WTC11 (cell line): ENCODE results near the gene COX19. TPM values are rescaled to one million over a fixed set of nuclear protein-coding genes. Genes with fewer than 3 reads are reported as not detected.
A peak's percentile ranks its signal among the peaks of the same experiment; 100 is the strongest.

Experiments used
- ATAC-seq: fragments of 200-7000 bp; cut with Tn5 transposase; 2 replicates; pipeline ENCODE4 v1.10.0; 2021; ENCODE audit warnings: mild to moderate bottlenecking, moderate library complexity
- CTCF ChIA-PET: fragments of 300-600 bp; sonication (Branson Sonifier 250); formaldehyde crosslinking; loops from one replicate; lab custom pipeline; 2021; ENCODE audit warnings: antibody characterized with exemption; lab: Charles Lee
- POLR2A ChIA-PET: fragments of 350-600 bp; sonication (Branson Sonifier 250); formaldehyde crosslinking; loops from one replicate; lab custom pipeline; 2021; ENCODE audit warnings: antibody characterized with exemption; lab: Charles Lee
- DNase-seq: peaks from one replicate; pipeline ENCODE4 v3.0.0; 2021; ENCODE audit warnings: low spot score
- H3K27ac Mint-ChIP-seq: 2 replicates; pipeline ENCODE4 v1.8.0; 2021; ENCODE audit warnings: mixed read lengths
- H3K27me3 Mint-ChIP-seq: 2 replicates; pipeline ENCODE4 v1.8.0; 2021; ENCODE audit warnings: low read depth, mild to moderate bottlenecking, moderate library complexity, mixed read lengths
- H3K36me3 Mint-ChIP-seq: 2 replicates; pipeline ENCODE4 v1.8.0; 2021; ENCODE audit warnings: mixed read lengths
- H3K4me1 Mint-ChIP-seq: 2 replicates; pipeline ENCODE4 v1.8.0; 2022; ENCODE audit warnings: mixed read lengths
- H3K4me3 Mint-ChIP-seq: 2 replicates; pipeline ENCODE4 v1.8.0; 2021; ENCODE audit warnings: mild to moderate bottlenecking, moderate library complexity, mixed read lengths
- H3K9me3 Mint-ChIP-seq: 2 replicates; pipeline ENCODE4 v1.8.0; 2021; ENCODE audit warnings: mixed read lengths
- E2F5 ChIP-seq: sonication (generic); formaldehyde crosslinking; IDR thresholded peaks from 2 replicates; pipeline ENCODE4 v1.8.1; 2022; ENCODE audit warnings: mild to moderate bottlenecking, moderate library complexity, missing genetic modification reagents
- ELF4 ChIP-seq: sonication (generic); formaldehyde crosslinking; IDR thresholded peaks from 2 replicates; pipeline ENCODE4 v1.8.1; 2022; ENCODE audit warnings: low read depth, mild to moderate bottlenecking, moderate library complexity, missing genetic modification reagents
- ETV6 ChIP-seq: sonication (generic); formaldehyde crosslinking; IDR thresholded peaks from 2 replicates; pipeline ENCODE4 v1.8.1; 2022; ENCODE audit warnings: mild to moderate bottlenecking, missing genetic modification reagents
- GRHL2 ChIP-seq: fragments of 250-450 bp; sonication (Bioruptor Pico); IDR thresholded peaks from 2 replicates; pipeline ENCODE4 v1.8.0; 2022; ENCODE audit warnings: mild to moderate bottlenecking, moderate library complexity; ENCODE audit not compliant: insufficient replicate concordance, severe bottlenecking
- HMGA2 ChIP-seq: fragments of 250-450 bp; sonication (Bioruptor Pico); IDR thresholded peaks from 2 replicates; pipeline ENCODE4 v1.4.0; 2021; ENCODE audit warnings: mild to moderate bottlenecking, moderate library complexity
- JUN ChIP-seq: sonication (generic); formaldehyde crosslinking; IDR thresholded peaks from 2 replicates; pipeline ENCODE4 v1.8.0; 2023; ENCODE audit warnings: mild to moderate bottlenecking, missing genetic modification reagents
- MXD4 ChIP-seq: fragments of 250-450 bp; sonication (Bioruptor Pico); IDR thresholded peaks from 2 replicates; pipeline ENCODE4 v1.8.0; 2021; ENCODE audit warnings: mild to moderate bottlenecking, moderate library complexity, borderline replicate concordance
- NFATC4 ChIP-seq: fragments of 250-450 bp; sonication (Bioruptor Pico); IDR thresholded peaks from 2 replicates; pipeline ENCODE4 v1.9.0; 2021; ENCODE audit warnings: mild to moderate bottlenecking
- SP1 ChIP-seq: sonication (generic); formaldehyde crosslinking; conservative IDR thresholded peaks from 2 replicates; pipeline ENCODE4 v1.8.1; 2022; ENCODE audit warnings: missing genetic modification reagents
- TCF7 ChIP-seq: sonication (generic); formaldehyde crosslinking; IDR thresholded peaks from 2 replicates; pipeline ENCODE4 v1.8.0; 2022; ENCODE audit warnings: mild to moderate bottlenecking, low read depth, missing genetic modification reagents, moderate library complexity
- ZNF219 ChIP-seq: sonication (generic); formaldehyde crosslinking; IDR thresholded peaks from 2 replicates; pipeline ENCODE4 v1.8.0; 2023; ENCODE audit warnings: missing genetic modification reagents, mild to moderate bottlenecking, borderline replicate concordance
- ZNF263 ChIP-seq: sonication (generic); formaldehyde crosslinking; IDR thresholded peaks from 2 replicates; pipeline ENCODE4 v1.8.1; 2022; ENCODE audit warnings: low read depth, mild to moderate bottlenecking, moderate library complexity, missing genetic modification reagents
- ZNF317 ChIP-seq: sonication (generic); formaldehyde crosslinking; IDR thresholded peaks from 2 replicates; pipeline ENCODE4 v1.8.1; 2023; ENCODE audit warnings: low read depth, mild to moderate bottlenecking, moderate library complexity, missing genetic modification reagents, borderline replicate concordance
- ZNF671 ChIP-seq: fragments of 250-450 bp; sonication (Bioruptor Pico); IDR thresholded peaks from 2 replicates; pipeline ENCODE4 v1.8.0; 2021; ENCODE audit warnings: mild to moderate bottlenecking
- total RNA-seq: library from RNA; stranded (reverse); gene quantifications from 3 replicates; pipeline ENCODE4 v1.2.3, GENCODE V29; 2021
- TF ChIP-seq, protein P1 (sequence below): sonication (generic); formaldehyde crosslinking; IDR thresholded peaks from 2 replicates; pipeline ENCODE4 v1.8.0; 2023; ENCODE audit warnings: missing genetic modification reagents, mild to moderate bottlenecking, borderline replicate concordance
- TF ChIP-seq, protein P2 (sequence below): fragments of 250-450 bp; sonication (Bioruptor Pico); IDR thresholded peaks from 2 replicates; pipeline ENCODE4 v1.8.0; 2021; ENCODE audit warnings: mild to moderate bottlenecking
- TF ChIP-seq, protein P3 (sequence below): sonication (generic); formaldehyde crosslinking; IDR thresholded peaks from 2 replicates; pipeline ENCODE4 v1.8.1; 2022; ENCODE audit warnings: low read depth, missing genetic modification reagents, borderline replicate concordance
- TF ChIP-seq, protein P4 (sequence below): fragments of 200-600 bp; IDR thresholded peaks from 2 replicates; pipeline ENCODE4 v1.8.0; 2022; ENCODE audit warnings: antibody characterized with exemption
- TF ChIP-seq, protein P5 (sequence below): fragments of 250-450 bp; sonication (Bioruptor Pico); IDR thresholded peaks from 2 replicates; pipeline ENCODE4 v1.9.0; 2021; ENCODE audit warnings: mild to moderate bottlenecking

COX19 gene
- total RNA-seq, 1 experiment from 2014 or later: 13.2 TPM

DNA sequence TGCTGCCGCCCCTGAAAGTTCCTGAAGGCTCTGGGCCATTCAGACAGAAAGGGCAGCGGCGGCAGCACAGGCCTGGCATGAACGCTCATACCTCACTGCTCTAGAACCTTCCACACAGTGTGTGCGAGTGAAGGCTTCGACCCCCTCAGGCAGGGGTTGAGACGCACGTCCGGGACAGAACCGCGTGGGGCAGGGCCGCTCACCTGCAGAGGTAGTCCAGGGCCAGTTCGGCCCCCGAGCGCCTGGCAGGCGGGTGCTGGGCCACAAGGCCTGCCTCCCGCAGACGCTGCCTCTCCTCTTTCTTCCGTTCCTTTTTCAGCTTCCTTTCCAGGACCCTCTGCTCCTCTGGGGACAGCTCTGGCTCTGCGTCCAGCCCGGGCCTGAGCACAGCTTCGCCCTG, 34.4 kb upstream of the COX19 start:
- Mint-ChIP-seq H3K27ac (peak overlapping the region; percentile 27; the same call in 1 of the 2 replicates), H3K4me1 (no peaks in the 10 kb centered on the region), H3K4me3 (no peak overlapping the region), H3K27me3 (no peaks in the 10 kb centered on the region), H3K9me3 (no peaks in the 10 kb centered on the region), H3K36me3 (peaks cover 11% of the 10 kb centered on the region; the same call in 1 of the 2 replicates)
- ChIA-PET CTCF (interaction anchor here (1.0 kb wide), 1 partner anchor 17 kb away, joined by 3 read pairs; no protein-coding TSS in a partner anchor), POLR2A (no interaction called here)
- TF ChIP-seq ETV6 (CRISPR knock-in tag) (no peak), MXD4 (CRISPR knock-in tag) (no peak), SP1 (CRISPR knock-in tag) (no peak), TCF7 (no peak), ZNF263 (CRISPR knock-in tag) (no peak), ELF4 (CRISPR knock-in tag) (no peak), NFATC4 (CRISPR knock-in tag) (no peak), ZNF317 (CRISPR knock-in tag) (no peak), HMGA2 (CRISPR knock-in tag) (no peak), ZNF671 (CRISPR knock-in tag) (no peak), GRHL2 (CRISPR knock-in tag) (no peak), JUN (CRISPR knock-in tag) (no peak)
- TF ChIP-seq, protein P1, sequence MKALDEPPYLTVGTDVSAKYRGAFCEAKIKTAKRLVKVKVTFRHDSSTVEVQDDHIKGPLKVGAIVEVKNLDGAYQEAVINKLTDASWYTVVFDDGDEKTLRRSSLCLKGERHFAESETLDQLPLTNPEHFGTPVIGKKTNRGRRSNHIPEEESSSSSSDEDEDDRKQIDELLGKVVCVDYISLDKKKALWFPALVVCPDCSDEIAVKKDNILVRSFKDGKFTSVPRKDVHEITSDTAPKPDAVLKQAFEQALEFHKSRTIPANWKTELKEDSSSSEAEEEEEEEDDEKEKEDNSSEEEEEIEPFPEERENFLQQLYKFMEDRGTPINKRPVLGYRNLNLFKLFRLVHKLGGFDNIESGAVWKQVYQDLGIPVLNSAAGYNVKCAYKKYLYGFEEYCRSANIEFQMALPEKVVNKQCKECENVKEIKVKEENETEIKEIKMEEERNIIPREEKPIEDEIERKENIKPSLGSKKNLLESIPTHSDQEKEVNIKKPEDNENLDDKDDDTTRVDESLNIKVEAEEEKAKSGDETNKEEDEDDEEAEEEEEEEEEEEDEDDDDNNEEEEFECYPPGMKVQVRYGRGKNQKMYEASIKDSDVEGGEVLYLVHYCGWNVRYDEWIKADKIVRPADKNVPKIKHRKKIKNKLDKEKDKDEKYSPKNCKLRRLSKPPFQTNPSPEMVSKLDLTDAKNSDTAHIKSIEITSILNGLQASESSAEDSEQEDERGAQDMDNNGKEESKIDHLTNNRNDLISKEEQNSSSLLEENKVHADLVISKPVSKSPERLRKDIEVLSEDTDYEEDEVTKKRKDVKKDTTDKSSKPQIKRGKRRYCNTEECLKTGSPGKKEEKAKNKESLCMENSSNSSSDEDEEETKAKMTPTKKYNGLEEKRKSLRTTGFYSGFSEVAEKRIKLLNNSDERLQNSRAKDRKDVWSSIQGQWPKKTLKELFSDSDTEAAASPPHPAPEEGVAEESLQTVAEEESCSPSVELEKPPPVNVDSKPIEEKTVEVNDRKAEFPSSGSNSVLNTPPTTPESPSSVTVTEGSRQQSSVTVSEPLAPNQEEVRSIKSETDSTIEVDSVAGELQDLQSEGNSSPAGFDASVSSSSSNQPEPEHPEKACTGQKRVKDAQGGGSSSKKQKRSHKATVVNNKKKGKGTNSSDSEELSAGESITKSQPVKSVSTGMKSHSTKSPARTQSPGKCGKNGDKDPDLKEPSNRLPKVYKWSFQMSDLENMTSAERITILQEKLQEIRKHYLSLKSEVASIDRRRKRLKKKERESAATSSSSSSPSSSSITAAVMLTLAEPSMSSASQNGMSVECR: no peak
- TF ChIP-seq, protein P2, sequence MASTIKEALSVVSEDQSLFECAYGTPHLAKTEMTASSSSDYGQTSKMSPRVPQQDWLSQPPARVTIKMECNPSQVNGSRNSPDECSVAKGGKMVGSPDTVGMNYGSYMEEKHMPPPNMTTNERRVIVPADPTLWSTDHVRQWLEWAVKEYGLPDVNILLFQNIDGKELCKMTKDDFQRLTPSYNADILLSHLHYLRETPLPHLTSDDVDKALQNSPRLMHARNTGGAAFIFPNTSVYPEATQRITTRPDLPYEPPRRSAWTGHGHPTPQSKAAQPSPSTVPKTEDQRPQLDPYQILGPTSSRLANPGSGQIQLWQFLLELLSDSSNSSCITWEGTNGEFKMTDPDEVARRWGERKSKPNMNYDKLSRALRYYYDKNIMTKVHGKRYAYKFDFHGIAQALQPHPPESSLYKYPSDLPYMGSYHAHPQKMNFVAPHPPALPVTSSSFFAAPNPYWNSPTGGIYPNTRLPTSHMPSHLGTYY (CRISPR knock-in tag): no peak
- TF ChIP-seq, protein P3, sequence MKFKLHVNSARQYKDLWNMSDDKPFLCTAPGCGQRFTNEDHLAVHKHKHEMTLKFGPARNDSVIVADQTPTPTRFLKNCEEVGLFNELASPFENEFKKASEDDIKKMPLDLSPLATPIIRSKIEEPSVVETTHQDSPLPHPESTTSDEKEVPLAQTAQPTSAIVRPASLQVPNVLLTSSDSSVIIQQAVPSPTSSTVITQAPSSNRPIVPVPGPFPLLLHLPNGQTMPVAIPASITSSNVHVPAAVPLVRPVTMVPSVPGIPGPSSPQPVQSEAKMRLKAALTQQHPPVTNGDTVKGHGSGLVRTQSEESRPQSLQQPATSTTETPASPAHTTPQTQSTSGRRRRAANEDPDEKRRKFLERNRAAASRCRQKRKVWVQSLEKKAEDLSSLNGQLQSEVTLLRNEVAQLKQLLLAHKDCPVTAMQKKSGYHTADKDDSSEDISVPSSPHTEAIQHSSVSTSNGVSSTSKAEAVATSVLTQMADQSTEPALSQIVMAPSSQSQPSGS: no peak
- TF ChIP-seq, protein P4, sequence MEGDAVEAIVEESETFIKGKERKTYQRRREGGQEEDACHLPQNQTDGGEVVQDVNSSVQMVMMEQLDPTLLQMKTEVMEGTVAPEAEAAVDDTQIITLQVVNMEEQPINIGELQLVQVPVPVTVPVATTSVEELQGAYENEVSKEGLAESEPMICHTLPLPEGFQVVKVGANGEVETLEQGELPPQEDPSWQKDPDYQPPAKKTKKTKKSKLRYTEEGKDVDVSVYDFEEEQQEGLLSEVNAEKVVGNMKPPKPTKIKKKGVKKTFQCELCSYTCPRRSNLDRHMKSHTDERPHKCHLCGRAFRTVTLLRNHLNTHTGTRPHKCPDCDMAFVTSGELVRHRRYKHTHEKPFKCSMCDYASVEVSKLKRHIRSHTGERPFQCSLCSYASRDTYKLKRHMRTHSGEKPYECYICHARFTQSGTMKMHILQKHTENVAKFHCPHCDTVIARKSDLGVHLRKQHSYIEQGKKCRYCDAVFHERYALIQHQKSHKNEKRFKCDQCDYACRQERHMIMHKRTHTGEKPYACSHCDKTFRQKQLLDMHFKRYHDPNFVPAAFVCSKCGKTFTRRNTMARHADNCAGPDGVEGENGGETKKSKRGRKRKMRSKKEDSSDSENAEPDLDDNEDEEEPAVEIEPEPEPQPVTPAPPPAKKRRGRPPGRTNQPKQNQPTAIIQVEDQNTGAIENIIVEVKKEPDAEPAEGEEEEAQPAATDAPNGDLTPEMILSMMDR: no peak
- ATAC-seq (no peak), DNase-seq (no peak)

GRCh38 chr7:1008733-1009363, 33.5 kb upstream of the COX19 start:
- H3K4me3 Mint-ChIP-seq: no peak overlapping the region
- peak overlapping the region; percentile 36; the same call in 1 of the 2 replicates for H3K27ac Mint-ChIP-seq
- H3K9me3 Mint-ChIP-seq: no peaks in the 10 kb centered on the region

More at GRCh38 chr7:1008733-1009363, 33.5 kb upstream of the COX19 start:
- Mint-ChIP-seq H3K4me1 (no peaks in the 10 kb centered on the region), H3K36me3 (peaks cover 11% of the 10 kb centered on the region; the same call in 1 of the 2 replicates), H3K27me3 (no peaks in the 10 kb centered on the region)
- DNase-seq: no peak
- TF ChIP-seq, protein P5, sequence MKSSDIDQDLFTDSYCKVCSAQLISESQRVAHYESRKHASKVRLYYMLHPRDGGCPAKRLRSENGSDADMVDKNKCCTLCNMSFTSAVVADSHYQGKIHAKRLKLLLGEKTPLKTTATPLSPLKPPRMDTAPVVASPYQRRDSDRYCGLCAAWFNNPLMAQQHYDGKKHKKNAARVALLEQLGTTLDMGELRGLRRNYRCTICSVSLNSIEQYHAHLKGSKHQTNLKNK (CRISPR knock-in tag): no peak
- TF ChIP-seq TCF7 (no peak), ZNF219 (CRISPR knock-in tag) (no peak), E2F5 (no peak)
- ChIA-PET CTCF (interaction anchor here (1.1 kb wide), 1 partner anchor 15 kb away, joined by 8 read pairs; no protein-coding TSS in a partner anchor), POLR2A (no interaction called here)
- ATAC-seq: no peak
